Choroid plexus epithelial cell (primary cell): ENCODE measurements around the gene RIPOR1.
A peak's percentile ranks its signal among the peaks of the same experiment; 100 is the strongest.

Experiments used
- DNase-seq: peaks from one replicate; pipeline ENCODE4 v3.0.0-alpha.2; 2010; ENCODE audit warnings: low read depth
- H3K4me3 ChIP-seq: 2 replicates; pipeline ENCODE4 v1.5.1; 2011; ENCODE audit warnings: low read depth, mild to moderate bottlenecking, control low read depth, low read length, moderate library complexity
- TF ChIP-seq, protein P1 (sequence below): conservative IDR thresholded peaks from 2 replicates; pipeline ENCODE4 v1.5.1; 2011; ENCODE audit warnings: low read depth, mild to moderate bottlenecking, control low read depth, inconsistent platforms, low read length, moderate library complexity

The RIPOR1 gene

DNA sequence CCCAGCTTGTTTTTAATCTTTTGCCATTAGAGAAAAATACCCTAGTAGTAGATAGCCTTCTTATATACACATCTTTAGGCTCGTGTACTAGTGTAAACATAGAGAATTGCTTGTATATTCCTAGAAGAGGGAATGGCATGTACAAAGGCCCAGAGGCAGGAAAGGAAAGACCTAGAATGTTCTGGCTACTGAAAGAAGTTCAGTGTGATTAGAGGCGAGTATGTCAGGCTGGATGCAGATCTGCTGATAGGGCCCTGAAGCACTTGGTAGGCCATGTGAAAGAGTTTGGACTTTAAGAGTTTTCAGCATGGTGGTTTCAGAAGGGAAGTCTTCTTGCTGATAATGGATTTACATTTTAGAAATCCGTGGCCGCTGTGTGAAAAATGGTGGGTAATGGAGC is 51.1 kb downstream of the RIPOR1 start:
- no peak for DNase-seq
- no peak overlapping the region for H3K4me3 ChIP-seq
- TF ChIP-seq, protein P1, sequence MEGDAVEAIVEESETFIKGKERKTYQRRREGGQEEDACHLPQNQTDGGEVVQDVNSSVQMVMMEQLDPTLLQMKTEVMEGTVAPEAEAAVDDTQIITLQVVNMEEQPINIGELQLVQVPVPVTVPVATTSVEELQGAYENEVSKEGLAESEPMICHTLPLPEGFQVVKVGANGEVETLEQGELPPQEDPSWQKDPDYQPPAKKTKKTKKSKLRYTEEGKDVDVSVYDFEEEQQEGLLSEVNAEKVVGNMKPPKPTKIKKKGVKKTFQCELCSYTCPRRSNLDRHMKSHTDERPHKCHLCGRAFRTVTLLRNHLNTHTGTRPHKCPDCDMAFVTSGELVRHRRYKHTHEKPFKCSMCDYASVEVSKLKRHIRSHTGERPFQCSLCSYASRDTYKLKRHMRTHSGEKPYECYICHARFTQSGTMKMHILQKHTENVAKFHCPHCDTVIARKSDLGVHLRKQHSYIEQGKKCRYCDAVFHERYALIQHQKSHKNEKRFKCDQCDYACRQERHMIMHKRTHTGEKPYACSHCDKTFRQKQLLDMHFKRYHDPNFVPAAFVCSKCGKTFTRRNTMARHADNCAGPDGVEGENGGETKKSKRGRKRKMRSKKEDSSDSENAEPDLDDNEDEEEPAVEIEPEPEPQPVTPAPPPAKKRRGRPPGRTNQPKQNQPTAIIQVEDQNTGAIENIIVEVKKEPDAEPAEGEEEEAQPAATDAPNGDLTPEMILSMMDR: no peak

DNA sequence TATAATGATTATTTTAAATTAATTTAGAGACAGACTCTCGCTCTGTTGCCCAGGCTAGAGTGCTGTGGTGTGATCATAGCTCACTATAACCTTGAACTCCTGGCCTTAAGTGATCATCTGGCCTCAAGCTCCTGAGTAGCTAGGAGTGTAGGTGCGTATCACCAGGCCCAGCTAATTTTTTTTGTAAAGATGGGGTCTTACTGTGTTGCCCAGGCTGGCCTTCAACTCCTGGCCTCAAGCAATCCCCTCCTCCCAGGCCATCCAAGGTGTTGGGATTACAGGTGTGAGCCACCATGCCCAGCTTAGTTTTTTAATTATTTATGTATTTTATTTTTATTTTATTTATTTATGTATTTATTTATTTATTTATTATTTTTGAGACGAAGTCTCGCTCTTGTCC is 51.6 kb downstream of the RIPOR1 start:
- no peak overlapping the region for H3K4me3 ChIP-seq
- DNase-seq: no peak
- TF ChIP-seq, protein P1: no peak

DNA sequence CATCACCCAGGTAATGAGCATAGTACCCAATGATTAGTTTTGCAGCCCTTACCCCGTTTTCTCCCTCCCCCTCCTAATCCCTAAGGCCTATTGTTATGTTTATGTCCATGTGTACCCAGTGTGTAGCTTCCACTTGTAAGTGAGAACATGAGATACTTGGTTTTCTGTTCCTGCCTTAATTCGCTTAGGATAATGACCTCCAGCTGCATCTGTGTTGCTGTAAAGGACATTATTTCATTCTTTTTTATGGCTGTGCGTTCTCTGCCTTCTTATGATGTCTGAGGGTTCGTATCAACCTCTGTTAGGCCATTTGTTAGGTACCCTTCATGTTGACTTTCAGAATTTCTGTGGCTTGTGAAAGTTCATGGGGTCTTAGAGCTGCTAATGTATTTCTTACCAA is 64.7 kb downstream of the RIPOR1 start:
- no peak overlapping the region for H3K4me3 ChIP-seq
- TF ChIP-seq, protein P1: no peak
- DNase-seq: peak; percentile 64

DNA sequence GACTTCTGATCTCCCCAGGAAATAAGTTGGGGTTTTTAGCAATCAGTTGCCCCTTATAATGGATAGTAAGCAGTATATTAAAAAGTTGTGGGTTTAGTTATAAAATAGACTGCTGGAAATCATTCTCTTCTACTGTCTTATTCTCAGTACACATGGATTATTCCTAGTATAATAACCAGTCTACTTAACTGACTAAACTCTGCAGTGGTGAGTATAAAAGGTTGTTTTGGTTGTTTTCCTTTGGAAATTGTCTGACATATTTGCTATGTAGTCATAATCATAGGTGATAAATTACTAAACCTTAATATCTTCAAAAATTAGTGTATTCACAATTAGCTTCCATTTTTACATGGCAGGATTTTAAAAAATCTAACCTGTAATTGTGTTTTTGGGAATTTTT is 65.1 kb downstream of the RIPOR1 start:
- DNase-seq: no peak
- TF ChIP-seq, protein P1: no peak
- H3K4me3 ChIP-seq: no peak overlapping the region

DNA sequence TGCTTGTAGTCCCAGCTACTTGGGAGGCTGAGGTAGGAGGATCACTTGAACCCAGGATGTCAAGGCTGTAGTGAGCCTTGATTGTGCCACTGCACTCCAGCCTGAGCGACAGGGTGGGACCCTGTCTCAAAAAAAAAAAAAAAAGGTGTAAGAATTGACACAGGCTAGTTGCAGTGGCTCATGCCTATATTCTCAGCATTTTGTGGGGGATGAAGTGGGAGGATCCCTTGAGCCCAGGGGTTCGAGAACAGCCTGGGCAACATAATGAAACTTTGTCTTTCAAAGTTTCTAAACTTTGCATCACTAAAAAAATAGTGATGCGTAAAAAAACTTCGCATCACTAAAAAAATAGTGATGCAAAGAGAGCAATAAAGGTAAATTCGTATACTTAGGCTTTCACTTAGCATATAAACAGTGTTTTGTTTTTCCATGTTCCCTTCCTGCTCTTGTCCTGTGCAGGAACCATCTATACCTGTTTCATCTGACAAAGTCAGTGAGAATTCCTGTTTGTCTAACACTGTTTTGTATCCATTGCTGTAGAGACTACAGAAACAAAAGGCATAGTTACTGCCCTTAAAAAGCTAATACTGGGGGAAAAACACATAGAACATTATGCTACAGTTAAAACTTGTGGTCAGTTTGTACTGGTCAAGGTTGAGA is 65.8 kb downstream of the RIPOR1 start:
- no peak overlapping the region for H3K4me3 ChIP-seq
- TF ChIP-seq, protein P1: no peak
- DNase-seq: no peak

DNA sequence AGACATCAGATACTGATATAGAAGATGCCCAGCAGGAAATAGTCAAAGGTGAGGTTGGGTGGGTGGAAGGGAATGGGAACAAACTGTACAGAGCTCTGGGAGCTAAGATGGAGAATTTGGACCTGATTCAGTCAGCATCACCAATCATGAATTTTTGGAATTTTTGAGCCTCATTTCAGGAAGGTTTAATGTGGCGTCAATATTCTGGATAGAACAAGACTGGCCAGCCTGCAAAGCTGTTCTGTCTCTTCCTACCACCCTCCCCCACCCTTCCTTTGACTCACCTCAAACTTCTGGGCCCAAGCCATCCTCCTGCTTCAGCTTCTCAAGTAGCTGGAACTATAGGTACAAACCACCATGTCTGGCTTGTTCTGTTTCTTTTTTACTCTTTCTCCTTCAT is 66.3 kb downstream of the RIPOR1 start:
- TF ChIP-seq, protein P1: no peak
- H3K4me3 ChIP-seq: no peak overlapping the region
- DNase-seq: peak; percentile 79
